Activated naive CD4-positive, alpha-beta T cell treated with anti-CD3 and anti-CD28 coated beads for 36 hours (primary cell): ENCODE results near the gene LEKR1. TPM values are rescaled to one million over a fixed set of nuclear protein-coding genes. Genes with fewer than 3 reads are reported as not detected.
"Not testable (repeated sequence)": the region's sequence is repeated elsewhere in the genome, so short reads cannot be mapped to it uniquely, and the experiment has no call there.

Experiments
- CTCF ChIA-PET: fragments of 350-600 bp; sonication (Branson Sonifier 250); formaldehyde crosslinking; loops from one replicate; lab custom pipeline; 2021; ENCODE audit warnings: antibody characterized with exemption; lab: Charles Lee
- DNase-seq: peaks from one replicate; pipeline ENCODE4 v3.0.0-alpha.2; 2020
- H3K27ac Mint-ChIP-seq: one replicate; pipeline ENCODE4 v1.8.0; 2021; ENCODE audit warnings: mild to moderate bottlenecking, mixed read lengths
- H3K27me3 Mint-ChIP-seq: one replicate; pipeline ENCODE4 v1.8.0; 2021; ENCODE audit warnings: low read depth, mixed read lengths
- H3K36me3 Mint-ChIP-seq: one replicate; pipeline ENCODE4 v1.8.0; 2021; ENCODE audit warnings: low read depth, mixed read lengths
- H3K4me1 Mint-ChIP-seq: one replicate; pipeline ENCODE4 v1.8.0; 2021; ENCODE audit warnings: low read depth, mixed read lengths
- H3K4me3 Mint-ChIP-seq: one replicate; pipeline ENCODE4 v1.8.0; 2021; ENCODE audit warnings: mild to moderate bottlenecking, moderate library complexity, mixed read lengths
- H3K9me3 Mint-ChIP-seq: one replicate; pipeline ENCODE4 v1.8.0; 2021; ENCODE audit warnings: mixed read lengths
- intact Hi-C: fragments of 100-400 bp; cut with micrococcal nuclease; formaldehyde crosslinking; loops from one replicate; pipeline ENCODE4 v1.15.1; 2023
- total RNA-seq, 2 experiments: library from RNA; stranded (reverse); gene quantifications; one replicate each; pipeline ENCODE4 v1.2.3, GENCODE V29; 2021

LEKR1 gene
- total RNA-seq, 2 experiments from 2014 or later = 0.43 to 0.77 TPM

- intact Hi-C loops = loop anchor here (10.0 kb wide), 1 partner anchor 668 kb away; no protein-coding TSS in a partner anchor
- not testable (repeated sequence) for H3K27ac Mint-ChIP-seq, DNase-seq, H3K9me3 Mint-ChIP-seq, H3K36me3 Mint-ChIP-seq, H3K4me3 Mint-ChIP-seq, H3K27me3 Mint-ChIP-seq
- CTCF ChIA-PET = interaction anchor here (2.2 kb wide), 1 partner anchor 260 kb away, joined by 8 read pairs; no protein-coding TSS in a partner anchor
- peaks cover 25% of the 10 kb centered on the region for H3K4me1 Mint-ChIP-seq
Measured at GRCh38 chr3:156822626-156823260, 3.4 kb upstream of the LEKR1 start.

DNA sequence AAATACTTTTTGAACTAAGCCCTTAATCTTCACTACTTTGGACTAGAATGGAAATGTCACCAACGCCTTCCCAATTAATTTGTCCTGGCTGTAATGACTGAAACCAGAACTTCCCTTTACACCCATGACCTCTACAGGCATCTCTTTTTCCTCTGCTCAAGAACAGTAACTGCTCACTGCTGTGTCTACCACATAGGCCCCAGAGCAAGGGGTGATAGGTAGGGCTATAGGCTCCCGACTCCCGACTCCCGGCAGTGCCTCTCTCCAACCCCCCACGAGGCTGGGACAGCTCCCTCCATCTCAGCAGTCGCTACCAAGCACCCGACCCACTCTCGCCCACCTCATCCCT lies 384 bp upstream of the LEKR1 start:
- intact Hi-C loops = loop anchor here (1.0 to 10.0 kb wide), 6 partner anchors 8 to 671 kb away; partner anchors contain the start of gene TIPARP
- Mint-ChIP-seq H3K4me3 (peak overlapping the region; percentile 93), H3K27ac (peak overlapping the region; percentile 92), H3K4me1 (peaks cover 16% of the 10 kb centered on the region), H3K27me3 (no peaks in the 10 kb centered on the region), H3K36me3 (no peaks in the 10 kb centered on the region), H3K9me3 (no peaks in the 10 kb centered on the region)
- CTCF ChIA-PET = interaction anchor here (0.7 kb wide), 1 partner anchor 216 kb away, joined by 3 read pairs; no protein-coding TSS in a partner anchor
- DNase-seq = no peak

DNA sequence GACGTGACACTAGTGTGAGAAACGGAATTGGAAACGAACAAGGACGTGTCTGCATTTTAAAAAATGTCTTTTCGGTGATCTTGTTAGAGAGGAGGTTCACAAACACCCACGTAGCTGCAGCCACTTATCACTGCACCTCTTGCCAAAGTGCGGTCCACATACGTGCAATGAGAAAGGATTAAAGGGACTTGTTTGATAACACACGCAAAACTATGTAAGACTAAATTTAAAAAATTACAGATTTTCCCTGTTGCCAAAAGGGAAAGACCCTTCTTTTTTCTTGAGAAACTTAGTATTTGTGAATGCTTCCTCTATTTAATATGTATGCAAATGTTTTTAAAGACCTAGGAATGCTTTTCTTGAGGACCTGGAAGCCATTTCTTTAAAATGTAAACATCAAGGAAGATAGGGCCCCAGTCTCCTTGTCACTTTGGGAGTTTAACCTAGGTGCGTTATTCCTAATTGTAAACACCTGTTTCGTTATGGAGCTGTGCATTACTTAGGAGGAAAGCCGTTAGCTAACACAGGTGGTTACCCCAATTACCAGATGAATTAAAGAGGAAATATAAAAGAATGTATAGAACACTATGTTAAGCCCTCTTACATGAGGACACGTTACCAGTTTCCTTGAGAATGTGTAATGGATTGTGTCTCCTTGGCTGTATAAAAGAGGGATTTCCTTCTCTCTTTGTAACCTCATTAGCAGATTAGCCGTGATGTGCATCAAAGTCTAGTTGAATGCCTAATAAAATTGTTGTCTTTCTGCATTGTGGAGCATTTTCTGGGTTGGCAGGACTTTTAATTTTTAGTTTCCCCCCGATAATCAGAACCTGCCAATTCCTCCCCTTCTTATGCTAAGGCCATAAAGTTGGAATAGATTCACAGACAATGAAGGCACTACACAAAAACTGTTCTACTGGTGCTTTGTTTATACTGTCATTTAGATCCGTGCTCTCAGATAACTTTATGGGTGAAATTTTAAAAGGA lies 1.0 kb downstream of the LEKR1 start:
- Mint-ChIP-seq H3K27ac (peak overlapping the region; percentile 92), H3K9me3 (no peaks in the 10 kb centered on the region), H3K27me3 (no peaks in the 10 kb centered on the region), H3K36me3 (no peaks in the 10 kb centered on the region), H3K4me1 (peaks cover 16% of the 10 kb centered on the region), H3K4me3 (peak overlapping the region; percentile 93)
- no peak for DNase-seq
- CTCF ChIA-PET = interaction anchor here (0.6 to 1.6 kb wide), 3 partner anchors 9 to 154 kb away, joined by 3 to 4 read pairs (median 3); no protein-coding TSS in a partner anchor
- intact Hi-C loops = loop anchor here (1.0 to 10.0 kb wide), 6 partner anchors 10 to 672 kb away; partner anchors contain the start of gene TIPARP

DNA sequence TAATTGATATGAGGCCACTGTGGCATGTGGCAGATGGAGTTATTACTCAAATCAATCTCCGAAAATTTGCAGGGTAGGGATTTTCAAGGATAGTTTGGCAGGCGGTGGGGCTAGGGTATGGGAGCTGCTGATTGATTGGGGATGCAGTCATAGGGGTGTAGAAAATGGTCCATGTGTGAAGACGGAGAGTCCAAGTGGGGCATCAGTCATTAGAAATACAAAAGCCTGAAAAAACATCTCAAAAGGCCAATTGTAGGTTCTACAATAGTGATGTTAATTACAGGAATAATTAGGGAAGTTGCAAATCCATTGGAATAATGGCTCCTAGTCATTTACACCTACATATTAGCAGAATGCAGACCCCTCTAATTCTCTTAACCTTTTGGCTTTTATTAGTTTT lies 4.9 kb downstream of the LEKR1 start:
- H3K9me3 Mint-ChIP-seq = no peaks in the 10 kb centered on the region
- H3K27me3 Mint-ChIP-seq = no peaks in the 10 kb centered on the region
- intact Hi-C loops = no loop called here
- no peaks in the 10 kb centered on the region for H3K36me3 Mint-ChIP-seq
- CTCF ChIA-PET = no interaction called here
- peaks cover 9% of the 10 kb centered on the region for H3K4me1 Mint-ChIP-seq
- H3K4me3 Mint-ChIP-seq = no peak overlapping the region
- no peak overlapping the region for H3K27ac Mint-ChIP-seq
- DNase-seq = no peak

GRCh38 chr3:156834435-156834834 lies 8.3 kb downstream of the LEKR1 start:
- no peak for DNase-seq
- no peaks in the 10 kb centered on the region for H3K4me1 Mint-ChIP-seq
- no peaks in the 10 kb centered on the region for H3K36me3 Mint-ChIP-seq
- no peak overlapping the region for H3K27ac Mint-ChIP-seq
- no peaks in the 10 kb centered on the region for H3K27me3 Mint-ChIP-seq
- no peak overlapping the region for H3K4me3 Mint-ChIP-seq
- intact Hi-C loops = no loop called here
- CTCF ChIA-PET = no interaction called here
- no peaks in the 10 kb centered on the region for H3K9me3 Mint-ChIP-seq

- H3K36me3 Mint-ChIP-seq = no peaks in the 10 kb centered on the region
- CTCF ChIA-PET = interaction anchor here (1.5 kb wide), 1 partner anchor 8 kb away, joined by 3 read pairs; the partner anchor contains the start of gene LEKR1
- H3K9me3 Mint-ChIP-seq = no peaks in the 10 kb centered on the region
- no peaks in the 10 kb centered on the region for H3K27me3 Mint-ChIP-seq
- H3K4me1 Mint-ChIP-seq = no peaks in the 10 kb centered on the region
- intact Hi-C loops = no loop called here
- no peak overlapping the region for H3K27ac Mint-ChIP-seq
- H3K4me3 Mint-ChIP-seq = no peak overlapping the region
- DNase-seq = no peak
Measured at GRCh38 chr3:156834962-156835535, 8.9 kb downstream of the LEKR1 start.

DNA sequence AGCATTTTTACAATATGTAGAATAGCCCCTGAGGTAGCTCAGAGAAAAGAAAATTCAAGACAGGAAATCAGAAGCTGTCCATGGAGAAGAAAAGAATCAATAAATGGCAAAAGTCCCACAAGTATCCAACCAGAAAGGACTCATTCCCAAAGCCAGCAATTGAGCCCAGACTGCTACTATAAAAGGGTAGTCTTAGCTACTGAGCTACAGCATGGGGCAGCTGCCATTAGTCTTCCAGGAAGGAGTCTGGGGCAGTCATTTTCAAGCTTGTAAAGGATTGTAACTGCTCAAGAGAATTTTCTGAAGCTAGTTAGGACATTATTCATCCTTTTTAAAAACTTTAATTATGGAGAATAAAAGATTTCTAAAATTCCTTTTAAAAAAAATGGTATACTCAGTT lies 10.5 kb downstream of the LEKR1 start:
- H3K36me3 Mint-ChIP-seq = no peaks in the 10 kb centered on the region
- DNase-seq = no peak
- no peak overlapping the region for H3K4me3 Mint-ChIP-seq
- no peak overlapping the region for H3K27ac Mint-ChIP-seq
- CTCF ChIA-PET = interaction anchor here (0.6 kb wide), 1 partner anchor 271 kb away, joined by 4 read pairs; no protein-coding TSS in a partner anchor
- no peaks in the 10 kb centered on the region for H3K4me1 Mint-ChIP-seq
- intact Hi-C loops = no loop called here
- H3K27me3 Mint-ChIP-seq = no peaks in the 10 kb centered on the region
- no peaks in the 10 kb centered on the region for H3K9me3 Mint-ChIP-seq

DNA sequence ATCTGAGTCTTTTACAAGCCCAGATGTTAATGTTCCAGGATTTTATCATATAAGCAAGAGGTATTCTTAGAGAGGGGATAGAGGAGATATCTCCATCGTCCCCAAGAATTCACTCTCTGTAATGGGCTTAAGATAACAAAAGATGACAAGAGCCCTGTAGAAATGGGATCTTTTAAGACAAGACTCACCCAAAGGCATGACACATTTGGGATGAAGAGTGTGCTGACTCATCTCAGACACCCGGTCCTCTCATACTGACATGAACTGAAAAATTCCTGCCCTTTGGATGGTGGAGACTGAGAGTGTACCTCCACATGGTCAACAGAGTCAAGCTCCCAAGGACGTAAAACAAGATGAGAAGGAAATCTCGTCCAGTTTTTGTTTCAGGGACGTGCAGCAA lies 11.0 kb downstream of the LEKR1 start:
- no peaks in the 10 kb centered on the region for H3K4me1 Mint-ChIP-seq
- H3K4me3 Mint-ChIP-seq = no peak overlapping the region
- no peaks in the 10 kb centered on the region for H3K9me3 Mint-ChIP-seq
- intact Hi-C loops = no loop called here
- CTCF ChIA-PET = no interaction called here
- H3K27me3 Mint-ChIP-seq = no peaks in the 10 kb centered on the region
- H3K27ac Mint-ChIP-seq = no peak overlapping the region
- H3K36me3 Mint-ChIP-seq = no peaks in the 10 kb centered on the region
- DNase-seq = no peak

DNA sequence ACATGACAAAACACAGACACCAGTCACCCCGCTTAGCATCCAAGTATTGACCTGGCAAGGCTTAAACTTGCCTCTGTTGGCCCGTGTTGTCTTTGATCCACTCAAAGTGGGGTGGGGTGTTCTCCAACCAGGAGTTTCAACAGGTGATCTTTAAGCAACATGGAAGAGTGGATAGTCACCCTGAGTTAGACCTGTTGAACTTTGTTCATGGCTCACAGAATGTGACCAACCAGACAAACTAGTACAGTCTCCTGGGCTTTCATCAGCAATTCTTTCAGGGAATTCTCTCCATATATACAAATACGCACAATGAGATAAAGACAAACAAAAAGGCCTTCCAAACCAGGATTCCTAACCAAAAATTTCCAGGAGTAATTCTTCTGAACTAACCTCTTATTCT lies 11.9 kb downstream of the LEKR1 start:
- H3K36me3 Mint-ChIP-seq = no peaks in the 10 kb centered on the region
- H3K4me3 Mint-ChIP-seq = no peak overlapping the region
- H3K9me3 Mint-ChIP-seq = no peaks in the 10 kb centered on the region
- no peaks in the 10 kb centered on the region for H3K27me3 Mint-ChIP-seq
- CTCF ChIA-PET = no interaction called here
- no peak overlapping the region for H3K27ac Mint-ChIP-seq
- no peaks in the 10 kb centered on the region for H3K4me1 Mint-ChIP-seq
- intact Hi-C loops = no loop called here
- DNase-seq = no peak

GRCh38 chr3:156840826-156841689 lies 14.9 kb downstream of the LEKR1 start:
- no peaks in the 10 kb centered on the region for H3K27me3 Mint-ChIP-seq
- peaks cover 3% of the 10 kb centered on the region for H3K36me3 Mint-ChIP-seq
- H3K4me3 Mint-ChIP-seq = no peak overlapping the region
- intact Hi-C loops = no loop called here
- DNase-seq = no peak
- H3K4me1 Mint-ChIP-seq = no peaks in the 10 kb centered on the region
- CTCF ChIA-PET = no interaction called here
- H3K9me3 Mint-ChIP-seq = no peaks in the 10 kb centered on the region
- H3K27ac Mint-ChIP-seq = no peak overlapping the region

GRCh38 chr3:156843071-156843808 lies 17.1 kb downstream of the LEKR1 start:
- no peak overlapping the region for H3K27ac Mint-ChIP-seq
- CTCF ChIA-PET = no interaction called here
- H3K9me3 Mint-ChIP-seq = no peaks in the 10 kb centered on the region
- no peak overlapping the region for H3K4me3 Mint-ChIP-seq
- no peaks in the 10 kb centered on the region for H3K4me1 Mint-ChIP-seq
- H3K27me3 Mint-ChIP-seq = no peaks in the 10 kb centered on the region
- peaks cover 3% of the 10 kb centered on the region for H3K36me3 Mint-ChIP-seq
- intact Hi-C loops = no loop called here
- DNase-seq = no peak
